Stimulated activated CD8-positive, alpha-beta memory T cell treated with anti-CD3 and anti-CD28 coated beads, Interleukin-4, amount 100 ng/mL, for 4 hours (primary cell): ENCODE measurements around the gene DCLRE1B.

ENCODE experiments used
- DNase-seq, 2 donors: peaks; one replicate each; pipeline ENCODE4 v3.0.0-alpha.2; 2020; ENCODE audit warnings: low read depth in 2 of 2, low spot score in 1 of 2

Gene DCLRE1B

GRCh38 chr1:113922957-113923356, 17.8 kb downstream of the DCLRE1B start:
- DNase-seq: no peak

GRCh38 chr1:113924473-113924872, 19.3 kb downstream of the DCLRE1B start:
- no peak for DNase-seq

- DNase-seq: no peak
These were observed 23.2 kb downstream of the DCLRE1B start for GRCh38 chr1:113928187-113928930.

- peak; percentile 83 to 85 for DNase-seq
These were observed 24.0 kb downstream of the DCLRE1B start, which contains the start of gene HIPK1 for GRCh38 chr1:113928941-113929749. Gene HIPK1 (plus strand): TSS chr1:113929324.

- peak; percentile 20 to 48 for DNase-seq
These were observed 24.8 kb downstream of the DCLRE1B start for GRCh38 chr1:113929750-113930498.

GRCh38 chr1:113930499-113931161, 25.5 kb downstream of the DCLRE1B start:
- peak; percentile 24 to 36 for DNase-seq

GRCh38 chr1:113931451-113931851, 26.3 kb downstream of the DCLRE1B start:
- no peak for DNase-seq

- DNase-seq: no peak
These were observed 28.9 kb downstream of the DCLRE1B start for GRCh38 chr1:113934006-113934405.

GRCh38 chr1:113934511-113935055, 29.5 kb downstream of the DCLRE1B start:
- no peak for DNase-seq

- DNase-seq: no peak
These were observed 30.1 kb downstream of the DCLRE1B start for GRCh38 chr1:113935176-113935575.

GRCh38 chr1:113935970-113936369, 30.8 kb downstream of the DCLRE1B start:
- DNase-seq: no peak

- no peak for DNase-seq
These were observed 32.0 kb downstream of the DCLRE1B start for GRCh38 chr1:113937146-113937545.

GRCh38 chr1:113938192-113938591, 33.1 kb downstream of the DCLRE1B start:
- no peak for DNase-seq

GRCh38 chr1:113940365-113941244, 35.5 kb downstream of the DCLRE1B start:
- DNase-seq: peak in 1 of 2 donors; percentile 14

- no peak for DNase-seq
These were observed 36.1 kb downstream of the DCLRE1B start for GRCh38 chr1:113941245-113941559.

GRCh38 chr1:113942527-113942926, 37.4 kb downstream of the DCLRE1B start:
- DNase-seq: no peak

- DNase-seq: no peak
These were observed 38.1 kb downstream of the DCLRE1B start for GRCh38 chr1:113943028-113943811.

GRCh38 chr1:113945329-113945728, 40.2 kb downstream of the DCLRE1B start:
- DNase-seq: no peak

GRCh38 chr1:113946112-113946511, 41.0 kb downstream of the DCLRE1B start:
- no peak for DNase-seq
